BLaER1 (cell line): ENCODE measurements around the gene RSAD2.

Experiments
- H3K27ac ChIP-seq: shearing (Covaris generic); formaldehyde crosslinking; 2 replicates; pipeline ENCODE4 v1.8.1; 2022
- H3K27me3 ChIP-seq: shearing (Covaris generic); formaldehyde crosslinking; 2 replicates; pipeline ENCODE4 v1.8.1; 2022
- H3K36me3 ChIP-seq: shearing (Covaris generic); formaldehyde crosslinking; 2 replicates; pipeline ENCODE4 v1.8.1; 2022
- H3K4me1 ChIP-seq: shearing (Covaris generic); formaldehyde crosslinking; 2 replicates; pipeline ENCODE4 v1.8.1; 2022
- H3K4me2 ChIP-seq: shearing (Covaris generic); formaldehyde crosslinking; 2 replicates; pipeline ENCODE4 v1.8.1; 2022
- H3K4me3 ChIP-seq: shearing (Covaris generic); formaldehyde crosslinking; 2 replicates; pipeline ENCODE4 v1.8.1; 2022
- H3K9ac ChIP-seq: shearing (Covaris generic); formaldehyde crosslinking; 2 replicates; pipeline ENCODE4 v1.8.1; 2022
- H3K9me3 ChIP-seq: shearing (Covaris generic); formaldehyde crosslinking; 2 replicates; pipeline ENCODE4 v1.8.1; 2022
- H4K20me1 ChIP-seq: shearing (Covaris generic); formaldehyde crosslinking; 2 replicates; pipeline ENCODE4 v1.8.1; 2022
- Cebpa-rat ChIP-seq: shearing (Covaris generic); IDR thresholded peaks from 2 replicates; pipeline ENCODE4 v1.8.1; 2022

The RSAD2 gene

DNA sequence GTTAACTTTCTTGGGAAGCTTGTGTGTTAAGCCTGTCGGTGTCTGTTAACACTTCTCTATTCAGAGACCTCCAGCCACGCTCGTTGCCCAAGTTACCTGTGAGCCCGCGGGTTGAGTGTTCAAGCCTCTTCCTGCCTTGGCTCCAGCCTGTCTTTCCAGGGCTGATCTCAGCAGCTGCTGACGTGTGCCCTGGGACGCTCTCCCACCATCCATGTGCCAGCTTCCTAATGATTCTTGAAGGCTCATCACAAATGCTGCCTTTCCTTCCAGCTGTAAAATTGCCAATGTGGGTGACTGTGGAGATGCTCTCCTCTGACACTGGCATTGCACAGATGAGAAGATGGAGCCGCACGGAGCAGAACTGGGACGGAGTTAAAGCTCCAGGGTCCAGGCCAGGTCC lies 45.7 kb downstream of the RSAD2 start:
- Histone ChIP-seq H3K27ac (no peak overlapping the region), H3K4me3 (no peak overlapping the region), H3K36me3 (peaks cover 12% of the 10 kb centered on the region), H3K9me3 (peaks cover 12% of the 10 kb centered on the region; the same call in 1 of the 2 replicates), H4K20me1 (peaks cover 42% of the 10 kb centered on the region), H3K4me2 (no peak overlapping the region), H3K27me3 (no peaks in the 10 kb centered on the region), H3K9ac (no peak overlapping the region), H3K4me1 (peaks cover 89% of the 10 kb centered on the region)
- no peak for TF ChIP-seq Cebpa-rat

DNA sequence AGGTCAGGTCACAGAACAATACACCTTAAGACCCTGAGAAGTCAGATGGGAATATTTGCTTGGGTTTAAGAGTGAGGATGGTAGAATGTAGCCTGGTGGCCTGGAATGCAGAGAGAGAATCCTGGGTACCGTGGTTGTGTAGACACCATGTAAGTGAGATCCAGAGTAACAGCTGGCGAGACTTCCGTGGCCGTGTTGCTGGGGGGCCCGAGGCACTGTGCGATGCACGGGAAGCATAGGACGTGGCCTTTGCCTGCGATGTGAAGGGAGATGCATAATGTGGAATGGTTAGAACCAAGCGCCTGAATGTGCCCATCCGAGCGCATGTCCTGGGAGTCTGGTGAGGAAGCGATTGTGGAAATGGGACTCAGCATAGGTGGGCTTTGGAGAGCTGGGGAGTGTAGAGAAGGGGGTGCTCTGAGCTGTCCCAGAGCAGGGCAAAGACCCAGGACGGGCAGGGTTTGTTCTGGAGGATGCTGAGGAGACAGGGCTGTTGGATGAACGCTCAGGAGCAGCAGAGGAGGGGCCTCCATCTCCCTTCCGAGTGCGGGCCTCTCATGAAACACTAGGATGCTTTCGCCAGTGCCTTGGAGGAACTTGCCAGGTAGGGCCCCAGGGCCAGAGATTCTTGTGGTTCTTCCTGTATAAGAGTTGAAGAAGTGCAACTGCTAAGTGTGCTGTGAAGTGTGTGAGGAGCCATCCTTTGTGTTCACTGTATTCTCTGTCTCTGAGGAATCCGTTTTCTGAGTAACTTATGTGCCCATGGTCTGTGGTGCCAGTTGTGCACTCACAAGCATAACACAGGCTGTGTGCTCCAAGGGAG lies 46.7 kb downstream of the RSAD2 start:
- TF ChIP-seq Cebpa-rat: no peak
- H3K4me2 ChIP-seq: peak overlapping the region; percentile 72

DNA sequence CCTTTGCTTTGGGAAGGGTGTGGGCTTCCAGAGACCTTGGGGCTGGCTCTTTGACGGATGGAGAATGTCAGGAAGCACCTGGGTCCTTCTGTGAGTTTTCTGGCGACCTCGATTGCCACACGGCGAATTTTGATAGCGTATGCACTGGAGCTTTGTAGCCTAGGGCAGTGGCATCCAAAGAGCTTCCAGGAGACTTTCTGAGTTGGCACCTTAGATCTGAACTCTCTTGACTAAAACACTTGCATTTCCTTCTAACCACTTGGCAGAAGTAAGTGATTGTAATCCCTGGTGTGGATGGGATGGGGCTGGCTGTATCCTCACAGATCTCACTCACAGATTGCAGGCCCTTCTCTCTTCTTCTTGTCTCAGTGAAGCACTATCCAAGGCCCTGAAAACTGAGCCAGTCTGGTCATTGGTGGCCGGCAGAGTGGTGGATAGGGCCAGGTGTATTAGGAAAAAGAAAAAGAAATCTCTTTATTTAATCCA lies 47.4 kb downstream of the RSAD2 start:
- Histone ChIP-seq H4K20me1 (peaks cover 34% of the 10 kb centered on the region), H3K4me2 (peak overlapping the region; percentile 72), H3K27ac (peak overlapping the region; percentile 21; the same call in 1 of the 2 replicates), H3K4me1 (peaks cover 90% of the 10 kb centered on the region), H3K36me3 (peaks cover 16% of the 10 kb centered on the region), H3K27me3 (no peaks in the 10 kb centered on the region), H3K9me3 (peaks cover 16% of the 10 kb centered on the region; the same call in 1 of the 2 replicates), H3K4me3 (no peak overlapping the region), H3K9ac (peak overlapping the region; percentile 4; the same call in 1 of the 2 replicates)
- TF ChIP-seq Cebpa-rat: no peak

More for the DNA sequence above, 46.7 kb downstream of the RSAD2 start:
- Histone ChIP-seq H3K4me3 (no peak overlapping the region), H3K9ac (peak overlapping the region; percentile 4; the same call in 1 of the 2 replicates), H3K36me3 (peaks cover 16% of the 10 kb centered on the region), H3K4me1 (peaks cover 90% of the 10 kb centered on the region), H3K27ac (peak overlapping the region; percentile 21; the same call in 1 of the 2 replicates), H4K20me1 (peaks cover 37% of the 10 kb centered on the region), H3K27me3 (no peaks in the 10 kb centered on the region), H3K9me3 (peaks cover 16% of the 10 kb centered on the region; the same call in 1 of the 2 replicates)

DNA sequence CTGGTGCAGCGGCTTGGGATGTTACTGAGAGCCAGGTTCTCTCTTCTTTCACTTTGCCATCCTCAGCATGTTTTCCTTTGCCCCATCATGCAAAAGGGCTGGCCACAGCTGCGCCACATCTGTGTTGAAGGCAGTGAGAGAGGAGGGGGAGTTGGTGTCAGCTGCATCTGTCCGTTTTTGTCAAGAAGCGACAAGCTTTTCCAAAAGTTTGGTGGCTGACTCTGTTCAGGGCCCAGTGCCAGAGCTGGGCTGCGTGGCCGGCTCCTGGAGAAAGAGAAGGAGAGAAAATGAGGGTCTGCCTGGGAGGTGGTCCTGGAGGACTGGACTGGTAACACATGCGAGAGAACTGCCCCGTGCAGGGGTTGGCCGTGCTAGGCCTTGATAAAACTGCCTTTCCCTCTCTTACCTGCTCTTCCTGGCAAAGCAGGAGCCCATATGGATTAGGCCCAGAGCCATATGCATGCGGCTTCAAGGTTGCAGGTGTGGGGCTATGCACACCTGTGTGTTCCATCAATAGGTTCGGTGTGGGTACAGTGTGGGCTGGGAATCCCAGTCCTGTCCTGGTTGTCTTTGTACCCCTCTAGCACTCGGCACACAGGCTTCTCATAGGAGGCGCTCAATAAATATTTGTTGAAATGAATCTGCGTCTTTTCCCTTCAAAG lies 48.6 kb downstream of the RSAD2 start:
- Histone ChIP-seq H3K4me3 (no peak overlapping the region), H3K4me1 (peaks cover 78% of the 10 kb centered on the region), H3K36me3 (peaks cover 21% of the 10 kb centered on the region), H3K27me3 (no peaks in the 10 kb centered on the region), H3K4me2 (peak overlapping the region; percentile 72), H3K27ac (peak overlapping the region; percentile 58; the same call in 1 of the 2 replicates), H3K9me3 (peaks cover 16% of the 10 kb centered on the region; the same call in 1 of the 2 replicates), H3K9ac (peak overlapping the region; percentile 36; the same call in 1 of the 2 replicates), H4K20me1 (peaks cover 27% of the 10 kb centered on the region)
- TF ChIP-seq Cebpa-rat: no peak

DNA sequence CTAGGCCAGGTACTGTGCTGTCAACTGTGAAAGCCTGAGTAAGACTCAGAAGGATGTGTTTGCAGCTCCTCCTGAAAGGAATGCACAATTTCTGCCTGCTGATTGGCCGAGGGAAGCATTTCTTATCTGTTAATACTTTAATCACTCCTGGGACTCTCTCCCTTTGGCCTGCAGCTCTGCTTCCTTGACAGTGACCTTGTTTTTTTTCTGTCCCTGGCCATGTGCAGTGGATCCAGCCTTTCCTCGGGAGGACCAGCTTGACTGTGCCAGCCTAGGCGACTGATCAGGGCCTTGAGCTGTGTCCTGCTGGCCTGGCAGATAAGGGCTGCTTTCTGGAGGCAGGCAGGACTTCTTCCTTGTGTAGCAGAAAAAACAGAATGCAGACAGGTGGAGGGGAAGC lies 49.6 kb downstream of the RSAD2 start:
- peak overlapping the region; percentile 72; the same call in 1 of the 2 replicates for H3K4me2 ChIP-seq
- peak overlapping the region; percentile 15; the same call in 1 of the 2 replicates for H3K27ac ChIP-seq
- peaks cover 69% of the 10 kb centered on the region for H3K4me1 ChIP-seq
- no peaks in the 10 kb centered on the region for H3K27me3 ChIP-seq
- TF ChIP-seq Cebpa-rat: no peak
- H4K20me1 ChIP-seq: peaks cover 17% of the 10 kb centered on the region
- peaks cover 22% of the 10 kb centered on the region for H3K36me3 ChIP-seq
- H3K4me3 ChIP-seq: no peak overlapping the region
- H3K9ac ChIP-seq: no peak overlapping the region
- H3K9me3 ChIP-seq: peaks cover 16% of the 10 kb centered on the region; the same call in 1 of the 2 replicates

DNA sequence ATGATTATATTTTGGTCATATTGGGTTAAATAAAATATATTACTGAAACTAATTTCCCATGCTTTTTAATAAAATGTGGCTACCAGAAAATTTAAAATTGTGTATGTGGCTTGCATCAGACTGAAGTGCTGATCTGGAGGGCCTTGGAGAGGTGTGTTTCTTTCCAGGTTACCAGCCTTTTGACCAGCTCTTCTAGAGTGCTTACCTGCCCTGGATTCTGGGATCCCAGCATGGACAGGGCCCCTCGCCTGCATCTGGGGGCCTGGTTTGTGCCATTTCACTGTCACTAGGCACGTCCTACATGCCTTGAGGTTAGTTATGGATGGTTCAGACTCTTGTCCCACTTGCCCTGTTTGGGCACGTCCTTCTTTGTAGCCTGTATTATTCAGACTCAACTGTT lies 50.2 kb downstream of the RSAD2 start:
- H3K9ac ChIP-seq: no peak overlapping the region
- no peak for TF ChIP-seq Cebpa-rat
- no peak overlapping the region for H3K4me2 ChIP-seq
- no peak overlapping the region for H3K4me3 ChIP-seq
- no peaks in the 10 kb centered on the region for H3K27me3 ChIP-seq
- H3K9me3 ChIP-seq: peaks cover 16% of the 10 kb centered on the region; the same call in 1 of the 2 replicates
- no peak overlapping the region for H3K27ac ChIP-seq
- H3K36me3 ChIP-seq: peaks cover 22% of the 10 kb centered on the region
- peaks cover 16% of the 10 kb centered on the region; the same call in 1 of the 2 replicates for H4K20me1 ChIP-seq
- peaks cover 63% of the 10 kb centered on the region for H3K4me1 ChIP-seq

DNA sequence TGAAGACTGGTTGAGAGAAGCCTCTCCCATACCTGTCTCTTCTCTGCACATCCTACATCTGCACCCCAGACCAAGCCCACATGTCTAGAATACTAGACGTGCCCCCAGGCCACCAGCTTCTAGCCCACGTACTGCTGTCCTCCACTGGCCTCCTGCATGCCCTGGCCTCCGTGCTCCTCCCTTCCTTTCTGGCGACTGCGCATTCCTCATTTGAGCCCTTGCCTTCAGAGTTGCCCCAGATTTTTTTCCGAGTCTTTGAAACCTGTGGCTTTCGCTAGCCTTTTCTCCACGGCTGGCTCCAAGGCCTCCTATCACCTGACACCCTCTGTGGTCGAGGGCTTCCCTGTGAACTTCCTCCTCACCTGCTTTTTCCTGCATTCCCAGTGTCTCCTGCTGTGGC lies 50.9 kb downstream of the RSAD2 start:
- Histone ChIP-seq H4K20me1 (peaks cover 16% of the 10 kb centered on the region; the same call in 1 of the 2 replicates), H3K4me2 (no peak overlapping the region), H3K27ac (no peak overlapping the region)

DNA sequence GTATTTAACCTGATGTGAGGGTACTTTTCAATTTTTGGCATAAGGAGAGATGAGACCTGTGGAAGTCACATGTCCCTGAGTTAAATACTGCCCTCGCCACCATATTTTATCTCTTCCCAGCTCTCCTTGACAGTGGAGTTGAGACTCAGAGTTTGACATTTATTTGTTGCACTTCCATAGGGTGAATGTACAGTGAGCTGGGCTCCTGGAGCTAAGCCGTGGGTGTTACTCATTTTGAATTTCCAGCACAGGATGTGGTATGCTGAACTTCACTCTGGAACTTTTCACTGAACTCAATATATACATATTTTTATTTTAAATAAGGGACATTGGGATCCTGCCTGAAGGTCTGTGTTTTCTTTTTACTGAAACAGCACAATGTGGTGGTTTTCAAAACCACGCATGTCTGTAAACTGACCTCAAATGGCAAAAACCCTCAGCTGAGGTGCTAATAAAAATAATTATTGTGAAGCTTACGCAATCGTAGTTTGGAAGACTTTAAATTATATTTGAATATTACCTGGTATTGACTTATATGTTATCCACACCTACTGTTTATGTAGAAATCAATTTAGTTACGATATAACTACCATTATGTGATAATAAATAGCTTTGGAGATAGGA lies 51.7 kb downstream of the RSAD2 start:
- peaks cover 12% of the 10 kb centered on the region; the same call in 1 of the 2 replicates for H4K20me1 ChIP-seq
- no peaks in the 10 kb centered on the region for H3K27me3 ChIP-seq
- peaks cover 16% of the 10 kb centered on the region; the same call in 1 of the 2 replicates for H3K9me3 ChIP-seq
- H3K4me3 ChIP-seq: no peak overlapping the region
- H3K4me2 ChIP-seq: no peak overlapping the region
- peaks cover 22% of the 10 kb centered on the region for H3K36me3 ChIP-seq
- no peak overlapping the region for H3K27ac ChIP-seq
- peaks cover 55% of the 10 kb centered on the region for H3K4me1 ChIP-seq
- no peak; the same call in 1 of the 2 replicates for TF ChIP-seq Cebpa-rat
- H3K9ac ChIP-seq: no peak overlapping the region

More for the DNA sequence above, 50.9 kb downstream of the RSAD2 start:
- no peak overlapping the region for H3K9ac ChIP-seq
- H3K36me3 ChIP-seq: peaks cover 22% of the 10 kb centered on the region
- peaks cover 56% of the 10 kb centered on the region for H3K4me1 ChIP-seq
- TF ChIP-seq Cebpa-rat: no peak
- no peaks in the 10 kb centered on the region for H3K27me3 ChIP-seq
- H3K9me3 ChIP-seq: peaks cover 16% of the 10 kb centered on the region; the same call in 1 of the 2 replicates
- no peak overlapping the region for H3K4me3 ChIP-seq
